Prostate gland (tissue), 2 donors: Measurements from ENCODE around the gene PRDM7.
"Not testable (repeated sequence)": the region's sequence is repeated elsewhere in the genome, so short reads cannot be mapped to it uniquely, and the experiment has no call there.

Experiments
- CTCF ChIP-seq, 4 experiments: fragments of 200-600 bp in 2 of 4; fragments of 450-650 bp in 2 of 4; sonication (generic) in 2 of 4; IDR thresholded peaks; 1 replicate in 3 of 4; 2 replicates in 1 of 4; pipeline ENCODE4 v1.5.1; 2016 to 2019; ENCODE audit warnings: antibody characterized with exemption in 4 of 4, mild to moderate bottlenecking in 2 of 4, moderate library complexity in 2 of 4
- POLR2A ChIP-seq: fragments of 450-650 bp; IDR thresholded peaks from one replicate; pipeline ENCODE4 v1.6.1; 2016; ENCODE audit warnings: antibody characterized with exemption, mild to moderate bottlenecking

- TF ChIP-seq POLR2A; CTCF (IDR thresholded peaks at IDR 0.05): not testable (repeated sequence)
Observed at GRCh38 chr16:90093799-90094198, 16.7 kb upstream of the PRDM7 start.
